Stimulated activated CD4-positive, alpha-beta T cell treated with anti-CD3 and anti-CD28 coated beads, TNF-alpha, amount 100 ng/mL, for 24 hours (primary cell): ENCODE results near the gene DGKD.

Source experiments
- DNase-seq, 3 experiments: peaks; one replicate each; pipeline ENCODE4 v3.0.0-alpha.2; 2020; ENCODE audit warnings: low read depth in 3 of 3

Gene DGKD

DNA sequence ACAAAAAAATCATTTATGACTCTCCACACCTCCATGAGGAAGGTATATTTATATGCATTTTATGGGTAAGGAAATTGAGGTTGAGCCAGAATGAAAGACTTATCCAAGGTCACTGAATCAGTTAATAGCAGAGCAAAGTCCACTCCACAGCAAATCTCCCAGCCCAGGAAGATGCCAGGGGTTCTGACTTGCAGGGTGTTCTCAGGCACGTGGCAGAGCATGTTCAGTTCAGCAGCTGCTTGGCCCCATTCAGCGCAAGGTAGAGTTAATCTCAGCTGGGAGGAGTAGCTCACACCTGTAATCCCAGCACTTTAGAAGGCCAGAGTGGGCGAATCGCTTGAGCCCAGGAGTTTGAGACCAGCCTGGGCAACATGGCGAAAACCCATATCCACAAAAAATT, 17.8 kb upstream of the DGKD start:
- DNase-seq: no peak

DNA sequence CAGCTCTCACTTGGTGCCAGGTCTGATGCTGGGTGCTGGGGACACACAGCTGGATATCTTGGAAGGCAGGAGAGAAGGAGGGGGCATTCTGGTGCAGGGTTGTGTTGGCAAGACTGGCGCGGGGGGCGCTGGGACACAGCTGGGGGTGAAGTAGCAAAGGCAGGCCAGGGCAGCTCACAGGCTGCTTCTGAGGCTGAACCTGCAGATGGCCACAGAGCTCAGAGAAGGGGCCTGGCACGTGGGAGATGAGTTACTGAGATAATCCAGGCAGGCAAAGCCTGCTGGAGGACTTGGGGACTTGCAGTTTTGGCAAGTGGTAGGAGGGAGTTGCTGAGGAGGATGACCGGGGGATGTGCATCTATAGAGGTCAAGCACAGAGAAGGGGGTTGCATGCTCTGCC, 16.2 kb upstream of the DGKD start:
- no peak for DNase-seq

DNA sequence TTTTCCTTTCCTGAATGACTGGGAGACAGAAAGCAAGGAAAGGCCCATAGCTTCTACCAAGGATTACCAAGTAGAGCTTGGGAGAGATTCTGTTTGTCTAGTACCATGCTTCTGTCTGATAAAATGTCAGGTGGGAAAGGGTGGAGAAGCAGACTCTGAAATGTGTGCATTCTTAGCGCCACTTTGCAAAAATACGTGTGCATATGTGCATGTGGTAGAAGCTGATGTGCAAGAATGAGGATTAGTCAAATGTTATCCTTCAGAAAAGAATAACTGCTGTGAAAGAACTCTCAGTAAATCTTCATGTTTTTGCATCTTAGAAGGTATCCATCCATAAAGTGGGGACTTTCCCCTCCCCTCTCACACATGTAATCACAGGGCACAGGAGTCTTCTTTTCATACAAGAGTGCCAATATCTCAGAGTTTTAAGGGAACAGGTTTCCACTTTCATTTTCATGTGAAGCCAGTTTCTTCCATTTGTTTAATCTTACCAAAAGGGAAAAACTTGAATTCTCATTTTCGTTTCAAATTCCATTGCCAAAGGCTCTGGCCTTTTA, 15.4 kb upstream of the DGKD start:
- DNase-seq: no peak

DNA sequence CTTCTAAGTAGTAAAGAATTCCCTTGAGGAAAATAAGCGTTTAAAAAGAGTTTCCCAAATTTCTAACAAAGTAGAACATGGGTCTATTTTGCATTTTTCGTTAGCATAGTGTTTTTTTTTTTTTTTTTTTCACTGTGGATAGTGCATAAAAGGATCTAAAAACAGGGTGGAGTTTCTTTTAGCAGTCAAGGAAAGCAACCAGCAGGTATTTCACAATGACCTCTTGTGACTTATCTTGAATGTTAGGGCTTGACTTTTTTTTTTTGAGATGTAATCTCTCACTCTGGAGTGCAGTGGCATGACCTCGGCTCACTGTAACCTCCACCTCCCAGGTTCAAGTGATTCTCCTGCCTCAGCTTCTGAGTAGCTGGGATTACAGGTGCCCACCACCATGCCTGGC, 14.9 kb upstream of the DGKD start:
- no peak for DNase-seq

DNA sequence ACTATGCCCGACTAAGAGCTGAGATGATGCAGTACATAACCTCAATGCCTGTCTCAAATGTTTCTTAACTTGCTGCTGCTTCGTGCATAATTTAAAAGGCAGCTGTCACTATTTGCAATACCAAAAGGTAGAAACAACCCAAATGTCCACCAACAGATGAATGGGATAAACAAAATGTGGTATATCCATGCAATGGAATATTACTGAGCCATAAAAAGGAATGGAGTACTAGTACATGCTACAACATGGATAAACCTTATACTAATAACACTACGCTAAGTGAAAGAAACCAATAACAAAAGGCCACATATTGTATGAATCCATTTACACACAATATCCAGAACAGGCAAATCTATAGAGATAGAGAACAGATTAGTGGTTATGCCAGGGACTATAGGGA, 13.0 kb upstream of the DGKD start:
- no peak for DNase-seq

DNA sequence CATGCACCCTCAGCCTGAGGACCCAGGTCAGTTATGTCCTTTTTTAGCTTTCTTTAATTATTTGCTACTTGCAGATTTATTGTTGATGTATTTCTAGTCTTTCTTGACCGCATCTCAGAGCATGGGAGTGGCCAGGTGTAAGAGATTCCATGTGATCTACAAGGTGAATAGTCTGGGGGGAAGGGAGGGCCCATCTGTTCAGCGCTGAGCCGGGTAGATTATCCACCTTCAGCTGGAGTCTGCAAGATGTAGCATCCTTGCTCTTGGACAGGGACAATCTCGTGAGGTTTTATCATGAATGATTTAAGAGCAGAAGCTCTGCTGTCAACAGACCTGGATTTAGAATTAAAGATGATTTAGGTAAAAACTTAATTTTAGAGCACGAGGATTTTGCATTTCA, 12.0 kb upstream of the DGKD start:
- no peak for DNase-seq

DNA sequence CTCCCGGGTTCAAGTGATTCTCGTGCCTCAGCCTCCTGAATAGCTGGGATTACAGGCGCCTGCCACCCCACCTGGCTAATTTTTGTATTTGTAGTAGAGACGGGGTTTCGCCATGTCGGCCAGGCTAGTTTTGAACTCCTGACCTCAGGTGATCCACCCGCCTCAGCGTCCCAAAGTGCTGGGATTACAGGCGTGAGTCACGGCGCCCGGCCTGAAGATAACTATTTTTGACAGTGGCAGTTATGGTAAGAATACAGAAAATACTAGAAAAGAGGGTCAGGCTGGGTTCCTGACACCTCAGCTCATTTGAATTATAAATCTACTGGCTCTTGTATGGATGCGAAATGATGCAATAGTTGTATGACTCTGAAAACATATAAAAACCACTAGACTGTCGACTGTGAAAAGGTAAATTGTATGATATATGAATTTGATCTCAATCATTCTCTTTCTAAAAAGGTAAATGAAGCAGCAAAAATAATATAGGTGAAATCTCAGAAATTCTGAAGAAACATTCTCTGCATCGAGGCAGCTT, 11.1 kb upstream of the DGKD start:
- no peak for DNase-seq

DNA sequence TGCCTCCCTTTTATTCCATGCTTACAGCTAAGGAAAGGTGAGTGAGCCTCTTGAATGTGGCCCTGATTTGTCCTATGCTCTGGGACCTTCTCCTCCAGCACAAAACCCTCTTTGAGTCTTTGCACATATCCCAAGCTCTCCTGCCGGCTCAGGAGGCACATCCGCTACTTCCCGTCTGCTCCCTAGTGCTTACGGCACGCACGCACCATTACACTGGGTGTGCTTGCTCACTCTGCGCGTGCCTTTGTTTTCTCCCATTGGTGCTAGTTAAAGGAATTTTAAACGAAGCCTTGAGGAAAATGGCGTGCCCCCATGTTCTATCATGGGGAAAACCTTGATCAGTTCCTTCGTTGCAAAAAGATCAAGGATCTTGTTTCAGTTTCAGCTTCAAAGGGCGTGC, 7.9 kb upstream of the DGKD start:
- no peak for DNase-seq

DNA sequence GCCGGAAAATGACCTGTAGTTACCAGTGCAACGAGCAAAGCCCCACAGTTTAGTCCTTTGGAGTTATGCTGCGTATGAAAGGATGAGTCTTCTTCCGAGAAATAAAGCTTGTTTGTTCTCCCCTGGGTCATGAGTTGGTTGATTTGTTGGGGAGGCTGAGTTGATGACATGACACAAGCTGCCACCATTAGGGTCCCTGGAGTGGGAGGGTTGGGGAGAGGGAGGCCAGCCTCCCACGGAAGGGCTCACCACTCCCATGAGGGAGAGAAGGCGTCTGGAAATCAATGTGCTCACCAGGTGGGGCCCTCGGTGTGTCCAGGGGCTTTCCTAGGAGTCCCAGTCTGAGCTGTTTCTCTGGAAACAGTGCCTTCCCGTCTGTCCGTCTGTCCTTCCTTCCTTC, 7.4 kb upstream of the DGKD start:
- DNase-seq: no peak

DNA sequence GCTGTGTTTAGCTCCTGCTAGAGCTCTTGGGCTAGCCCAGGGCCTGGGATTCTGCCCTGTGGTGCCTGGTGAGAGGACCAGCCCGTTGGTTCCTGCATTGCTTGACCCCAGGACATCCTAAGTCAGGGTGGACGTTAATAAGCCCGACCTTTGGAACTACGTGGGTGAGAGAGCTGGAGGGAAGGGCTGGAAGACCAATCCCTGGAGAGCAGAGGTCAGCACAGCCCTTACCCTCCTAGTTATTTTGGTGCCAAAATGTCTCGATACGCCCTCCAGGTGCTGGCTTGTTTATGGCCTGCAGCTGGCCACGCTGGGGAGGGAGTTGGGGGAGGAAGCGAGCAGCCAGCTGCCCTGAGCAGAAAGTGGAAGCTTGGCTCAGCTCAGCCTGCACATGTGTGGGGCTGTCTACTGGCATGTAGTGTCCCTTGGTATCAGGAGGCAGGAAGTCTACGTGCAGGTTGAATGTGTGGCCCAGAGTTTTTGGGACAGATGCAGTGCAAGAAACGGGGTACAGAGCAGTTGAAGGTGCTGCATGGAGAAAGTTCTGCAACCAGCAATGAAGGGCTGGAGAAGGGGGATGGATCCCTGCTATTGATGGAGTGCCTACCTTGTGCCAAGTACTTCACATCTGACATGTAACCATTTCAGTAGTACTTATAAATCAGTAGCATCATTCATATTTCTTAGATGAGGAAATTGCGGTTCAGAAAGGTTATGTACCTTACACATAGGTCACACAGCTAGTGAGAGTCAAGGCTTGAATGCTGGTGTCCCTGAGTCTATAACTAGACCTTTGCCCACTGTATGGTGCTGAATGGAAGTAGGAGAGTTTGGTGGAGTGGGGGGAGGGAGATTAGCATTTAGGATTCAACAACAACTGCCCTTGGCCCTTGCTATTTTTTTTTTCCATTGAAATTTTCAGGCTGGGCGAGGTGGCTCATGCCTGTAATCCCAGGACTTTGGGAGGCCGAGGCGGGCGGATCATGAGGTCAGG, 5.0 kb upstream of the DGKD start:
- no peak for DNase-seq

DNA sequence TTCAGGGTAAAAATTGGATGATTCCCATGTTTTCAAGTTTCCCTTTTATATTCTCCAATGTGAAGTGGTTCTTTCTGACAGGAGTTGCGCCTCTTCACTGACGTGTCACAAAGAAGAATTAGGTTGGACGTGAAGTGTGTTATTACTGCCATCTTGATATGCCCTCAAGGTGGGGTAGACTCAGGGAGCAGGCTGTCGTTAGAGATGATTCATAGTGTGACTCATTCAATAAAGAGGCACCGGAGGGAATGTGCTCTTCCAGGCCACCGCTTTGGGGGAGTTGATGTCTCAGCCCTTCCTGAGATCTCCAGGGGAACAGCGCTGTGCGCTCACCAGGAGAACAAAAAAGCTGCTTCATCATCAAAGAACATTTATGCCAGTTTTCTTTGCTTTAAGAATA, 3.6 kb upstream of the DGKD start:
- DNase-seq: no peak

DNA sequence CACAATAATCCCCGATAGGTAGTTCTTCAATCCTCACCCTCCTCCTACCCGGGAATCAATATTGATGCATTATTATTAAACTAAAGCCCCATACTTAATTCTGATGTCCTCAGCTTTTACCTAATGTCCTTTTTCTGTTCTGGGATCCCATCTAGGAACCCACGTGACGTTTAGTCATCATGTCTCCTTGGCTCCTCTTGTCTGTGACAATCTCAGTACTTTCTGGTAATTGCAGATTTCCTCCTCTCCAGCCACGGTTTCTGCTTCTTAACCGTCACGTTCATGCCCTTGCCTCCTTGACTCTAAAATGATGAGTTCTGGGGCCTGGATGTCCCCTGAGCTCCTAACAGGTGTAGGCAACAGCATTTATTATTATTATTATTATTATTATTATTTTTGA, 2.9 kb upstream of the DGKD start:
- DNase-seq: no peak

DNA sequence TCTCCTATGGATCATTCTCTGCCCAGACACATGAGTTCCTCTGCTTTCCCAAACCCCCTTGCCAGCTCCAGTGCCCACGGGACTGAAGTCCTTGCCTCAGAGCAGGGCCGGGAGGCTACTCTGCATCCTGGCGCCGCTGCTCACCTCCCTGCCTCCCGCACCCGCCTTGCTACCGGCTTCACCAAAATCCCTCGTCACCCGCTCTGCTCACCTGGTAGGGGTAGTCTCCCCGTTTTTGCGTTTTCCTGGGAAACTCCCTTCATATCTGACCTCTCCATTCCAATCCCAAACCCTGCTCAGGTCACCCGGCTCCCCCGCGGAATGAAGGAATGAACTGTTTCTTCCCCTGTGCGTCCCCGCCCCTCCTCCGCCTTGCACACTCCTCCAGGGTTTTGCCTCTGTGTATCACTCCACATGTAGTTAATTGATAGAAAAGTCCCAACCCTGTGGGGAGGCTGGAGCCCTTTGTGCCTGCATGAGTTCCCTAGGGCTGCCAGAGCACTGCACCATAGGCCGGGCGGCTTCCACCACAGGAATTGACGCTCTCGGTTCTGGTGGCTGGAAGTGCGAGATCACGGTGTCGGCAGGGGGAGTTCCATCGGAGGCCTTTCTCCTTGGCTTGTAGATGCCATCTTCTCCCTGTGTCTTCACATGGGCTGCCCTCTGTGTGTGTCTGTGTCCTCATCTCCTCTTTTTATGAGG, 2.0 kb upstream of the DGKD start:
- DNase-seq: no peak

DNA sequence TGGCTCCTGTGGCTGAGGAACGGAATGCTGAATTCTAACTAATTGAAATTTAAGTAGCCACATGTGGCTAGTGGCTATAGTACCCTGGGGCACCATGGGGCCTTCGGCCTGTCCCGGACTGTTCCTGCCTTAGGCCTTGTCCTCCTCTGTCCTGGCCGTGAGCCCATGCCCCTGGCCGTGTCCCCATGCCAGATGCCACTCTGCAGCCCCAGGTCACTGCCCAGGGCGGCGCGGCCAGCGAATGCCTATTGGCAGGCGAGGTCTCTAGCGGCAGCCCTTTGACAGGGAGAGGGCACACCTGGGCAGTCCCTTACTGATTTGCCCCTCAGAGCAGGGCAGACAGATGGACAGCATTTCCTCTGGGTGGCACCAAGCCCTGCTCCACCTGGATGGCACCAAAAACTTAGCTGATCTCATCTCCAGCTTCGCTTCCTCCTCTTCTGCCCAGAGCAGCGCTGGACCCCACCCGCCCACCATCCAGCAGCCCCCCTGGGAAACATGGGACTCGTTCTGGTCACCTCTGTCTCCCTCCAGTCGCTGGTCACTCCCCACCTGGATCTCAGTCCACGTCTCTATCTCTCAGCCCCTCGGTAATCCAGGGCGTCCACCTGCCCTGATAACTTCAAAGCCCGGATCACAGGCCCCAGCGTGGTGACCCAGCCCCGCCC, 1.1 kb upstream of the DGKD start:
- DNase-seq: no peak

DNA sequence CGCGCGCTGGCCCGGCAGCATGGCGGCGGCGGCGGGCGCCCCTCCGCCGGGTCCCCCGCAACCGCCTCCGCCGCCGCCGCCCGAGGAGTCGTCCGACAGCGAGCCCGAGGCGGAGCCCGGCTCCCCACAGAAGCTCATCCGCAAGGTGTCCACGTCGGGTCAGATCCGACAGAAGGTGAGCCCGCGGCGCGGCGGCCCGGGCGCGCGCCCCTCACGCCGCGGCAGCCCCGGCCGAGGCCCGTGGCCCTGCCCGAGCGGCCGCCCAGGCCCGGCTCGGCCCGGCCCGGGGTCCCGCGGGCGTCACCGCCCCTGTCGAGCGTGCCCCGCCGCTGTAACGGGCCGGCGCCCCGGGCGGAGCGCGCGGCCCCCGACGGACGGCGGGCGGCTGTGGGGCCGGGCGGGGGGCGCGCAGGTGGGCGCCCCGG, 218 bp downstream of the DGKD start:
- no peak for DNase-seq

DNA sequence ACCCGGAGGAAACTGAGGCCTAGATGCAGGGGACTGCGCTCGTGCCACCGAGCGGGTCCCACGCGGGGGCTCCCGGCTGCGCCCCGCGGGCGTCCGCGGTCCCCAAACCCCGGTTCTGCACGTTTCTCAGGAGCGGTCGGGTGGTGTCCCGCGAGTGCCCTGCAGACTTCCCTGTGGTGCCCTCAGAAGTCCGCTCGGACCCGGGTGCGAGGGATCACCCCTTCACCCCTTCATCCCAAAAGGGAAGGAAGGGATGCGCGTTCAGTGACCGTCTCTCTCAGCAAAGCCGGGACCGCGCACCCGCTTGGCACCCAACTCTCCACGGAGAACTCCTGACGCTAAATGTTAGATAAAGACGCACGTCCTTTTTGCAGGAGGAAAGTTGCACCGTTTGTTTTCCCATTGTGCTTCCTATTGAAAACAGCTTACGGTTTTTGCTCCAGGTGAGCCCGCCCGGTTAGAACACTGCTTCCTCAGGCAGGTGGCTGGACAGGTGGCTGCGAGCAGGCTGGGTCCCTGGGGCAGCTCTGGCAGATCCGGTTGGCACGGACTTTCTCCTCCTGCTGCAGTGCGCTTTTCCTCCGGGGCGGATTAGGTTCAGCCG, 779 bp downstream of the DGKD start:
- DNase-seq: no peak

DNA sequence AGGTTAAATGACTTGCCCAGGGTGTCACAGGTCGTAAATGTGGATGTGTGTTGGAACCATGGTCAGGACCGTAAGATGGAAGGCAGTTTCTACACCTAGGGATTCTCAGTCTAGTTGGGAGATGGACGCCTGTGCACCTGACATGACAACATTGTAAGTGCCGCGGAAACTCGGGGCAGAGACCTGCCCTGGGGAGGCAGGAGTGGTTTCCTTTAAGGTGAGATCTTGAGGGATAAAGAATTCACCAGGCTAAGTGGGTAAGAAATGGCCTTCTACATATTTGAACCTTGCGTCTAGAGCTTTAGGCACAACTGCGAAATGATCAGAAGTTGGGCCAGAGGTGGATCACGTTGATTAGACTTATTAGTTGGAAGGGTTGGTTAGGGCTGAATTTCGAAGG, 1.6 kb downstream of the DGKD start:
- no peak for DNase-seq

DNA sequence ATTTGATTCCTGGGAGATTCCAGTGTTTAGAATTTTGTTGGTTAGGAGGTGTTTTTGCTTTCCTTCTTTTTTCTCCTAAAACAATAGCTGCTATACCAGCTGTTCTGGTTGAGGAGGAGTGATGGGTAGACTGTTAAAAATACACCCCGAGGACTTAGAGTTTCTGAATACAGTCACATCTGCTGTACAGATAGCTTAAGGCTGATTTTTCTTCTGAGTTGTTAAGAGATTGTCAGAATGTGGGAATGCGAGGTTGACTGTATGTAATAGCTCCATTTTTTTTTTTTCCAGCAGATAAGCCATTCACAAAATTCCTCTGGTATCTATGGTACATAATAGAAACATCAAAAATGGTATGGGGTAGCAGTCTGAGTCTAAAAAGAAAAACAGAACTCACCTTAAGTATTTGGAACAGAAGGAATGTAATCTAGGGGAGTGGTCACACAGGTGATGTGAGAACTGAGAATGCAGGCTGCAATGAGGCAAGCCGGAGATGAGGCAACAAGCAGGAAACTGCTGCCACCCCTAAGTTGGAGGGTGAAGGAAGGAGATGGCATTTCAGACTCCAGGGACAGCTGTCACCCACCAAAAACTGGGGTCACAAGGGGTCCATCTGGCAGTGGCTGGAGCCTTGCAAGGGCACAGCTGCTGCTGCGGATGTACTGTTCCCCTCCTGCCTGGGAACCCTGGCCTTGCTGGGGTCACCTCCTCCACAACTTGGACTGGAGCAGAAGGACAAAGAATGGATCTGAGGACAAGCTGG, 2.4 kb downstream of the DGKD start:
- no peak for DNase-seq

DNA sequence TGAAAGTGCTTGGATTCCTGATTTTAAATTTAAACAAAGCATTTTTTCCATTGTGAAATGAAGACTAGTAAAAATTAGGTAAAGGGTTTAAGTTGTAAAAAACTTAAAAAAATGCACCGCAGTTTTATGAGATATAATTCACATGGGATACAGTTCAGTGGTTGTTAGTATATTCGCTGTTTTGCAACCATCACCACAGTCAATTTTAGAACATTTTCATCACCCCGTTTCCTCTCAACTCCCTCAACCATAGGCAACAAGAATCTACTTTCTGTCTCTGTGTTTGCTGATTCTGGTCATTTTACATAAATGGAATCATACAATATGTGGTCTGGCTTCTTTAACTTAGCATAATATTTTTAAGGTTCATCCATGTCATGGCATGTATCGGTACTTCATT, 4.0 kb downstream of the DGKD start:
- DNase-seq: no peak

DNA sequence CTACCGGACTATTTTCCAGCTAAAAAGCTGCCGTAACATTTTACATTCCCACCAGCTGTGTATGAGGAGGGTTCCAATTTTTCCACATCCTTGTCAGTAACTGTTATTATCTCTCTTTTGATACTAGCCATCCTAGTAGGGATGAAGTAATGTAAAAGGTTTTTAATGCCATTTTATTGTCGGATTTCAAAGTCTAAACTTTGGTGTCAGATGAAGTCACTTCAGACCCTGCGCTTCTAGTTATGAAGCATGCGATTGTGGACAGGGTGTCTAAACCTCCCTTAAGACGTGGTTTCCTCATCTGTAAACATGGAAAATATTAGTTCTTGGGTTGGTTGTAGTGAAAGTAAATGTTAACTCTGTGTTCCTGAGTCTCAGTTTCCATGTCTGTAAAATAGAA, 4.7 kb downstream of the DGKD start:
- no peak for DNase-seq

DNA sequence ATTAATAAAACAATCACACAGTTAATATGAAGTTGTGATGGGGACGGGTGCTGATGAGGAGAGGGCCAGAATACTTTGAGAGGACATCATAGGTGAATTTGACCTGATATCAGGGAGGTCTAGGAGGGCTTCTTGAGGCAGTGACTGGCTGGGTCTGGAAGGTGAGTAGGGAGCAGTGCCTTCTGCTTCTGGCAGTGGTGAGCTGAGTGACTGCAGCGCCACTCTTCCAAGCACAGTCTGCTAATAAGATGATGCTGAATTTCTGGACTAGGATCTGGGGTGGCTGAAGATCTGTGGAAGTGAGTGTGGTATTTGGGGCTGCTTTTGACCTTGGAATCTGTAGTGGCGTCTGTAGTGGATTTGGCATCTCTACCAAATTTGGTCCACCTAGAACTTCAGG, 5.5 kb downstream of the DGKD start:
- DNase-seq: no peak
